GM21737 (cell line): Measurements from ENCODE around the gene APBA2.
"Not testable (repeated sequence)": the region's sequence is repeated elsewhere in the genome, so short reads cannot be mapped to it uniquely, and the experiment has no call there.

ENCODE experiments used
- ATAC-seq: cut with Tn5 transposase; IDR thresholded peaks from one replicate; pipeline ENCODE4 v1.9.1; 2021; ENCODE audit warnings: mild to moderate bottlenecking, moderate library complexity; ENCODE audit not compliant: unreplicated experiment

The APBA2 gene

GRCh38 chr15:28876845-28877185 lies 9.0 kb upstream of the APBA2 start:
- ATAC-seq = no peak

DNA sequence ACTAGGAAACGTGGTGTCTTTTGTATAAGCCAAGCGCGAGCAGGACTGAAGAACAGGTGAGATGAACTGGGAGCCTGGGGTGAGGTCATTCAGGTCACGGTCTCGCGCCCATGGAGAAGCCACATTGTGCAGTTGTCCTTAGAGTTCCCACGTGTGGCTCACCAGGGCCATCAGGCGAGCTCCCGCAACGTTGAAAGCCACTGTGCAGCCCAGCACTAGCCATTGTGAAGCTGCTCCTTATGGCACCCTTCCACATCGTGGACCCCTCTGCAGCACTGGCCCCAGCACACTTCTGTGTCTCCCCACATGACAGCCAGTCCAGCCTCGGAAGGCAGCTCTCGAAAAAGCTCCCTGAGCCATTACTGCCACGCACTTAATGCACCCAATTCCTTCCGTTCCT lies 7.6 kb upstream of the APBA2 start:
- ATAC-seq = no peak

DNA sequence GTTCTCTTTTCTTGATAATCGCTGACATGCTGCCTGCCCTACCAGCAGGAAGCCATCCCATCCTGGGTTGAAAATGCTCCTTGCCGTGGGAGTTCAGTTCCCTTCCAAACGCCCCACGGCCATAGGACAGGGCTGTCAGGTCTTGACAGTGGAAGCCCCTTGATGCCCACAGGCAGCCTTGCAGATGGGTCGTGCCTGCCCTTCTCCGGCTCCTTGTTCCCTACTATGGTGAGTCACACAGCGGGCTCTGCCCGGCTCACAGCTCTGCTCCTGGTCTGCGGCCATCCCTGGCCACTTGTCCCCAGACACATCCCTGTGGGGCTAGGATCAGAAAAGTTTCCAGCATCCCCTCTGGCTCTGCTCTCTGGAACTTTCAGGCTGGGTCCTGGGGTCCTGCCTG lies 6.2 kb upstream of the APBA2 start:
- ATAC-seq = no peak

DNA sequence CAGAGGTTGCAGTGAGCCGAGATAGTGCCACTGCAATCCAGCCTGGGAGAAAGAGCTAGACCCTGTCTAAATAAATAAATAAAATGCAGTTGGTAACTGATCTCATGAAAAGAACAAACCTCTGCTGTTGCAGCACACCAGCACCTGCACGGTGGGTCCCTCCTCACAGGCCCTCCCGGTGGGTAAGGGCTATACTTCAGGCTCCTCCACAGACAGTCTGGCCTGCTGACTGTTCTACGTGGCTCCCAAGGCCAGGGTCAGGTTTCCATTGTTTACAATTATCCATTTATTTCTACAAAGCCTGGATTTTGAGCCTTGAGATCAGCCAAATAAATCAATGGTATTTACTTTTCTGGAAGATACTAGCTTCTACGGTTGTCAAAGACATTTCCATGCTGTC lies 5.1 kb upstream of the APBA2 start:
- ATAC-seq = no peak

DNA sequence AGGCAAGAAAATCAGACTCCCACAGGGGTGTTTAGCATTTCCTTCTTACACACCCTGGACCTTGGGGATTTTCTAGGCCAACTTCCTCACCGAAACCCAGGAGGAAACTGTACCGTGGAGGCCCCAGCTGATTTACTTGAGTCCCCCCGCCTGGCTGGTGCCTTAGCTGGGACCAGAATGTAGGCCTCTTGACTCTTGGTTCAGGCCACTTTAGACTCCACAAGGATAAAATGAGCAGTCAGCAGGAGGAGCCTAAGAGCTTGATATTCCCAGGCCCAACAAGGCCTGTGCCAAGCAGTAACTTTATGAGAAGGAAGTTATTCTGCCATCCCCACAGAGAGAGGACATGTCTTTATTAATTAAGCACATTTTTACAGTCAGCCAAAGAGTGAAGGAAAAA lies 4.6 kb upstream of the APBA2 start:
- no peak for ATAC-seq

DNA sequence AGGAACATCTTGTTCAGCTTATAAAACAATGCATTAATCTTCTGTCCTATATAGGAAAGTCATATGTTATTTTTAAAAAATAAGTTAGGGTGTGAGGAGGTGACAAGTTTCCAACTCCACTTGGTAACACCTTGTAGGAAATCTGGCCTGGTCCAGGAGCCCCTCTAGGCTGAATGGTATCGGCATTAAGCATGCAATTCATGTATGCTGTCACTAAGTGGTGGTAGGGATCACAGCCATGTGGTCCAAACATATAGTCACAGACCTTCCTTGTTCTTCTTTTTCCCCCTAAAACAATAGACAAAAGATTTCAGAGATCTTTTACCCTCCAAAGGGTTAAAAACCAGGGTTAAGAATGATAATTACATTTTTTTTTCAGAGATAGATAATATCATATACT lies 4.2 kb upstream of the APBA2 start:
- ATAC-seq = no peak

DNA sequence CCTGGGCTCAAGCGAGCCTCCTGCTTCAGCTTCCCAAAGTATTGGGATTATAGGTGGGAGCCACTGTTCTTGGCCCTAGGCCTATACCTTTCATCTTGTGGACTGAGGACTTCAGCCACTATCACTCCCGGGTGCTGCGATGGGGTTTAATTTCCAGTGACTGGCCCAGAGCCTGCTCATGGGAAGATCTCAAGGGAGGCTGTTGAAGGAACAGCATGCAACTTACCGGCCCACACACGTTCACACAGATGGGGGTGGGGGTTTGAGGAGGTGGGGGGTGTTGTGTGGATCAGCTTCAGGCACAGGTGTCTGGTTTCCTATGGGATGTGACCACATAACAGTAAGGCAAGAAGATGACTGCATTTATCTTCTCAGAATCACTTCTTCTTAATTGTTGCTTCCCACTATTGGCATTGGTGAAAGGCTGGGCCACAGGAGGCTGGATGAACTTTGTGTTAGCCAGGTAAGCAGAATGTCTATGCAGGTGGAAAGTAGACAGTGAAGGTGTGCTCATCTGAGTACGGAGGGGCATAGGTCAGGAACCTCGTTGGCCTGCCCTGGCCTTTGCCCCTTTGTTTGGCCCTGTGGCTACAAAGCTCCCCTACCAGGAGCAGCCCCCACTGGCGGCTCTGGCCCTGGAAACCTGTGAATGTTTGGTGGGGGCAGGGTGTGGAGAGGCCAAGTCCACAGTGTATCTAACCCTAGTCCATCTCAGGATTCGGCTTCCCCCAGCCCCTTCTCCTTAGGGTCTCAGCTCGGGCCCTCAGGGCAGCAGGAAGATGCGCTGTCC lies 1.4 kb upstream of the APBA2 start:
- ATAC-seq = no peak

DNA sequence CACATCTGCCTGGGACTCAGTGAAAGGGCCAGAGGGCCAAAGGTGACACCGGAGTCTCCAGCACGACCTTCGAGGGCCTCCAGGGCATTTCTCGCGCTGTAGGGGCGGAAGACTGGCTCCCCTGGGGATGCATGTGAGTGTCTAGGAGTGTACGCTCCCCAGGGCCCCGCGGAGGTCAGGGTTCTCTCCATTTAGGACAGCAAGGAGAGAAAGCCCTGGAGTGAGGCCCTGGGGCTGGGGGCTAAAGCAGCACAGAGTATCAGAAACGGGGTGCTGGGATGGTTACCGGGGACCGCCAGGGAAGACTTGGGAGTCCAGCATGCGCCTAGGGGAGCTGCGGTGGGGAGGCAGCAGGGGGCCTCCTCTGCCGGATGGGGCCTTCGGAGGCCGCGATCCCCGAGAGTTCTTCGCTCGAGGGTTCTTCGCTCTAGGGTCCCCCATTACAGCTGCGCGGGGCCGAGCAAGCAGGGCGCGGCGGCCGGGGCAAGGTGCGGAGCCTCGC lies 595 bp upstream of the APBA2 start:
- no peak for ATAC-seq

DNA sequence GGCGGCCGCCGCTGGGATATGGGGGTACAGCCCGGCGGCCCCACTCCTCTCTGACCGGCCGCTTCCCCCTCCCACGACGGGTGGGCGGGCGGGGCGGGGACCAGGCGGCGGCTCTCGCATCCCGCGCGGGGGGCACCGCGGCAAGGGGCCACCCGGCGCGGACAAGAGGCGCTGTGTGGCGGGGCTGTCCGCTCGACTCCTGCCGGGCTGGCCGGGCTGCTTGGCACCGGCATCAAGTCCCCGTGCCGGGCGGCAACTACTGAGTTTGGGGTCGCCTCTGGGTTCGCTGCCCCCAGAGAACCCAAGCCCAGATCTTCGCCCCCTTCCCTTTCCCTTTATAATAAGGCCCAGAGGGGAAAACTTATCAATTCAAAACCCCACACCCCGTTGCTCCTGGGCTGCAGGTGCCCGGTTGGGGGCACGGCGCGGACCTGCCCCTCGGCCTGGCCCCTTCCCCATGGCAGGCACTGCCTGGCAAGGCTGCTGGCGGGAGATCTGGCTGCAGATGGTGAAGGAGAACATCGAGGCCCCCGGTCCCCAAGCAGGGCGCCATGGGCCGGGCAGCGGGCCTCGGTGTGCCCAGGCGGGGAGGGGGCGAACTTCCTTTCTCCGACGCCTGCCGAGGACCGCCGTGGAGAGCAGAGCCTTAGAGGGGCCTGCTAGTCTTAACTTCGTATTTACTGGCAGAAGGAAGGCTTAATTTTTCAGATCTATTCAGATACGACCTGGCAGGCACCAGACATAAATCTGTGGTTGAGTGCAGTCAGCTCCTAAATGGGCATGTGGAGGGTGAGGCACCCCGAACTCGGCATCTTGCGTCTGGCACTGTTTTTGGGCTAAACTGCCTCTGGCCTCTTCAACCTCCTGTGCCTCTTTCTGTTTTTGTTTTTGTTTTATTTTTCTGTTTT lies 911 bp downstream of the APBA2 start:
- no peak for ATAC-seq

DNA sequence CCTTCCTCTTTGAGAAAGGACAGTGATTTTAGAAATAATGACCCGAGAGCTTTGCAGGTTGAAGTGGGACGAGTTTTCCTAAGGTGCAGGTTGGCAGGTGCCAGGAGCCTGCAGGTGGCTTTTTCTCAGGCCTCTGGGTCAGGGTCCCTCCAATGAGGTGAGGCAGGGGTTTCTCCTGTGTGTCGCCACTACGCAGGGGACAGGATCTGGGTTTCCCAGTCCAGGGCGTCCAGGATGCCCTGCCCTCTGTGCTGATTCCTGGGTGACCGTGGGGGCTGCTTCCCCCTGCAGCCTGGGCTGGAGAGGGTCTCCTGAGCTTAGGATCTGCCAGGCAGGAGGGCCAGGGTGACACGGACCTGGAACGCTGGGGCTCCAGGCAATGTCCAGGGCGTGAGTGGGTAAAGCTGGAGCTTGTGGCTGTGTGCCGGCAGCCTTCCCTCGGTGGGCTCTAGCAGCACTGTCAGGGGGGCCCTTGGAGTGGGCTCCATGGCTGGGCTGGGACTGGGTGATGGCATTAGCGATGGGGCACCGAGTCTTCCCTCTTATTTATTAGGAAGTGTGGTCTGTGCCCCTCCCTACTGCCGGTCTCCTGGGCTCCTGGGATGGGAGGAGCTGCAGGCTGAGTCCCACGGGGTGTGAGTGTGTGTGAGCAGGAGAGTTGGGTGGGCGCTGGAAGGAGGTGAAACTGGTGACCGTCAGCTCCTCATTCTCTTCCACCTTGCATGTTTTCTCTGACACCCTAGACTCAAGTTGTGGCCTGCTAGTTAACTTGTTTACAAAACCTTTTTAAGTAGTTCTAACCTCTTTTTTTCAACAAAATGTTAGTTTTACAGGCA lies 1.8 kb downstream of the APBA2 start:
- ATAC-seq = no peak

GRCh38 chr15:28888302-28888894 lies 2.6 kb downstream of the APBA2 start:
- ATAC-seq = no peak

- no peak for ATAC-seq
Observed at GRCh38 chr15:28888900-28889299, 3.1 kb downstream of the APBA2 start.

GRCh38 chr15:28889346-28889745 lies 3.6 kb downstream of the APBA2 start:
- no peak for ATAC-seq

GRCh38 chr15:28889871-28890270 lies 4.1 kb downstream of the APBA2 start:
- ATAC-seq = not testable (repeated sequence)

GRCh38 chr15:28890291-28890690 lies 4.5 kb downstream of the APBA2 start:
- not testable (repeated sequence) for ATAC-seq

DNA sequence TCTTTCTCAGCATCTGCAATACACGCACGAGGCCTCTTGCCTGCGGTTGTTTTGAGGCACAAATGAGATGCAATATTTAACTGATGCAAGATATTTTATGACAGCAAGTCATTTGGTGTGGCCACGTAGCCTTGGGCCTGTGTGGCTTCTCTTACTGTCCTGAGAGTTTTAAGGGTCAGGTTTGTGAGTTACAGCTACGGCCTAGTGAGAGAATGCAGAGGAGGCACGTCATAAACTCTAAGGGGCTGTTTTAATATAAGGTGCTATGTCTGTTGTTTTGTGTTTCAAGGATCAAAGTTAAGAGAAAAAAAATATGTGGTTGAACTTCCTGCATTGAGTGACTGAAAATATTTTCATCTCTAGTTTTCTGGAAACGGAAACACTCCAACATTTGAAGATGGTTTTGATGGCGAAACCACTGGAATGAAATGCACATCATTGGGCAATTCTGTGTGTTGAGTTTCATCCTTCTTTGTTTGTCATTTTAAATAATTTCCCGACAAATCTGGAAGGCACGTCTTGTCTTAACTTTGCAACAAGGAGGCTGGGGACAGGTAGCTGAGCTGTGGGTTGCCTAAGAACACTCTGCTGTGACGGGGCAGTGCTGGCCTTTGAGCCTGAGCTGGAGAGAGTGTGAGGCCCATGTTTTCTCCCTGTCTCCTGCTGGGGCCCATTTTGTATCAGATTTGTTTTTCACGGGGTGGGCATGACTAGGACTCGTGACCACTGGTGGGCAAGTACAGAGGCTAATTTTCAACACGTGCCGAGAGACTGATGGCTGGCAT lies 5.1 kb downstream of the APBA2 start:
- no peak for ATAC-seq

DNA sequence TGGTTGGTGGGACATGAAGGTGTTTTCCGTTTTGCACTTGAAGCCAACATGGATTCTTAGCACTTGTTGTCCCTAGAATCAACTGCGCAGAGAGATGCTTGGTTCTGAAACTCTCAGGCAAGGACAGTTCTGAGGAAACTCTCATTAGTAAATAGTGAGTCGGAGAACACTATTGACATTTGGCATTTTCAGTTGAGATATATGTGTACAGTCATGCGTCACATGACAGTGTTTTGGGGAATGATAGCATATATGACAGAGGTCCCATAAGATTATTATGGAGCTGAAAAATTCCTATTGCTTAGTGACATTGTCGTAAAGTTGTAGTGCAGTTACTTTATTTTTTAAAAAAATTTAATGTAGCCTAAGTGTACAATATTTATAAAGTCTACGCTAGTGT lies 5.8 kb downstream of the APBA2 start:
- no peak for ATAC-seq

GRCh38 chr15:28892789-28893610 lies 7.2 kb downstream of the APBA2 start:
- no peak for ATAC-seq

GRCh38 chr15:28894631-28895030 lies 8.9 kb downstream of the APBA2 start:
- no peak for ATAC-seq
